Measurements from ENCODE around the gene CHRNG.

The CHRNG gene

GRCh38 chr2:232501794-232502390 lies 37.6 kb upstream of the CHRNG start:
- H3K27ac Mint-ChIP-seq = no peak overlapping the region
- no peaks in the 10 kb centered on the region for H3K9me3 Mint-ChIP-seq
- H3K36me3 Mint-ChIP-seq = no peaks in the 10 kb centered on the region
- H3K4me3 Mint-ChIP-seq = no peak overlapping the region
- peaks cover 4% of the 10 kb centered on the region for H3K4me1 Mint-ChIP-seq
- H3K27me3 Mint-ChIP-seq = peaks cover 12% of the 10 kb centered on the region

GRCh38 chr2:232502511-232502910 lies 37.0 kb upstream of the CHRNG start:
- H3K27me3 Mint-ChIP-seq = peaks cover 12% of the 10 kb centered on the region

GRCh38 chr2:232502911-232503808 lies 36.3 kb upstream of the CHRNG start:
- H3K9me3 Mint-ChIP-seq = no peaks in the 10 kb centered on the region
- H3K4me3 Mint-ChIP-seq = peak overlapping the region; percentile 47
- H3K36me3 Mint-ChIP-seq = no peaks in the 10 kb centered on the region
- no peak overlapping the region for H3K27ac Mint-ChIP-seq
- peaks cover 4% of the 10 kb centered on the region for H3K4me1 Mint-ChIP-seq
- peaks cover 12% of the 10 kb centered on the region for H3K27me3 Mint-ChIP-seq

More at GRCh38 chr2:232502511-232502910, 37.0 kb upstream of the CHRNG start:
- Mint-ChIP-seq H3K4me1 (peaks cover 4% of the 10 kb centered on the region), H3K36me3 (no peaks in the 10 kb centered on the region), H3K4me3 (peak overlapping the region; percentile 78), H3K9me3 (no peaks in the 10 kb centered on the region), H3K27ac (no peak overlapping the region)

- no peaks in the 10 kb centered on the region for H3K36me3 Mint-ChIP-seq
- peak overlapping the region; percentile 47 for H3K4me3 Mint-ChIP-seq
- peak overlapping the region; percentile 18 for H3K27ac Mint-ChIP-seq
- H3K9me3 Mint-ChIP-seq = no peaks in the 10 kb centered on the region
- peaks cover 12% of the 10 kb centered on the region for H3K27me3 Mint-ChIP-seq
- H3K4me1 Mint-ChIP-seq = peaks cover 4% of the 10 kb centered on the region
Observed at GRCh38 chr2:232503809-232504323, 35.6 kb upstream of the CHRNG start.

- peaks cover 14% of the 10 kb centered on the region for H3K27me3 Mint-ChIP-seq
- no peaks in the 10 kb centered on the region for H3K36me3 Mint-ChIP-seq
- H3K27ac Mint-ChIP-seq = peak overlapping the region; percentile 76
- peak overlapping the region; percentile 56 for H3K4me3 Mint-ChIP-seq
- no peaks in the 10 kb centered on the region for H3K9me3 Mint-ChIP-seq
- H3K4me1 Mint-ChIP-seq = peaks cover 4% of the 10 kb centered on the region
Observed at GRCh38 chr2:232504438-232504837, 35.1 kb upstream of the CHRNG start.

- no peak overlapping the region for H3K4me3 Mint-ChIP-seq
- H3K36me3 Mint-ChIP-seq = no peaks in the 10 kb centered on the region
- H3K4me1 Mint-ChIP-seq = peaks cover 4% of the 10 kb centered on the region
- H3K27me3 Mint-ChIP-seq = peaks cover 11% of the 10 kb centered on the region
- no peaks in the 10 kb centered on the region for H3K9me3 Mint-ChIP-seq
- no peak overlapping the region for H3K27ac Mint-ChIP-seq
Observed at GRCh38 chr2:232505856-232506255, 33.6 kb upstream of the CHRNG start.

- no peaks in the 10 kb centered on the region for H3K9me3 Mint-ChIP-seq
- H3K27me3 Mint-ChIP-seq = peaks cover 11% of the 10 kb centered on the region
- H3K36me3 Mint-ChIP-seq = no peaks in the 10 kb centered on the region
- peaks cover 4% of the 10 kb centered on the region for H3K4me1 Mint-ChIP-seq
- H3K27ac Mint-ChIP-seq = no peak overlapping the region
- H3K4me3 Mint-ChIP-seq = no peak overlapping the region
Observed at GRCh38 chr2:232506709-232507108, 32.8 kb upstream of the CHRNG start.

- Mint-ChIP-seq H3K9me3 (no peaks in the 10 kb centered on the region), H3K4me1 (peaks cover 4% of the 10 kb centered on the region), H3K27me3 (peaks cover 10% of the 10 kb centered on the region), H3K27ac (no peak overlapping the region), H3K4me3 (no peak overlapping the region), H3K36me3 (no peaks in the 10 kb centered on the region)
Observed at GRCh38 chr2:232508251-232508650, 31.2 kb upstream of the CHRNG start.

GRCh38 chr2:232511336-232511890 lies 28.1 kb upstream of the CHRNG start:
- Mint-ChIP-seq H3K27me3 (peaks cover 3% of the 10 kb centered on the region), H3K9me3 (no peaks in the 10 kb centered on the region), H3K4me3 (no peak overlapping the region), H3K4me1 (no peaks in the 10 kb centered on the region), H3K27ac (no peak overlapping the region), H3K36me3 (no peaks in the 10 kb centered on the region)

- H3K27me3 Mint-ChIP-seq = peaks cover 3% of the 10 kb centered on the region
- H3K36me3 Mint-ChIP-seq = no peaks in the 10 kb centered on the region
- no peaks in the 10 kb centered on the region for H3K4me1 Mint-ChIP-seq
- H3K9me3 Mint-ChIP-seq = no peaks in the 10 kb centered on the region
- H3K27ac Mint-ChIP-seq = no peak overlapping the region
- no peak overlapping the region for H3K4me3 Mint-ChIP-seq
Observed at GRCh38 chr2:232512602-232513001, 26.9 kb upstream of the CHRNG start.

- Mint-ChIP-seq H3K27ac (no peak overlapping the region), H3K27me3 (peaks cover 3% of the 10 kb centered on the region), H3K9me3 (no peaks in the 10 kb centered on the region), H3K4me3 (no peak overlapping the region), H3K4me1 (no peaks in the 10 kb centered on the region), H3K36me3 (no peaks in the 10 kb centered on the region)
Observed at GRCh38 chr2:232513353-232513752, 26.1 kb upstream of the CHRNG start.

GRCh38 chr2:232515639-232516038 lies 23.9 kb upstream of the CHRNG start:
- no peak overlapping the region for H3K4me3 Mint-ChIP-seq
- no peaks in the 10 kb centered on the region for H3K9me3 Mint-ChIP-seq
- H3K27me3 Mint-ChIP-seq = peaks cover 11% of the 10 kb centered on the region
- no peaks in the 10 kb centered on the region for H3K4me1 Mint-ChIP-seq
- no peaks in the 10 kb centered on the region for H3K36me3 Mint-ChIP-seq
- H3K27ac Mint-ChIP-seq = no peak overlapping the region

GRCh38 chr2:232516551-232516950 lies 22.9 kb upstream of the CHRNG start:
- Mint-ChIP-seq H3K4me3 (no peak overlapping the region), H3K9me3 (no peaks in the 10 kb centered on the region), H3K4me1 (peaks cover 3% of the 10 kb centered on the region), H3K27me3 (peaks cover 13% of the 10 kb centered on the region), H3K27ac (no peak overlapping the region), H3K36me3 (no peaks in the 10 kb centered on the region)

GRCh38 chr2:232518844-232519243 lies 20.6 kb upstream of the CHRNG start:
- Mint-ChIP-seq H3K27ac (no peak overlapping the region), H3K36me3 (no peaks in the 10 kb centered on the region), H3K27me3 (peaks cover 14% of the 10 kb centered on the region), H3K4me1 (peaks cover 10% of the 10 kb centered on the region), H3K4me3 (no peak overlapping the region), H3K9me3 (no peaks in the 10 kb centered on the region)

- no peak within 1 kb of the TSS for H3K27ac Mint-ChIP-seq
- H3K9me3 Mint-ChIP-seq = no peaks in the 10 kb centered on the region
- H3K4me3 Mint-ChIP-seq = no peak within 1 kb of the TSS
- H3K36me3 Mint-ChIP-seq = no peaks in the 10 kb centered on the region
- peaks cover 20% of the 10 kb centered on the region for H3K27me3 Mint-ChIP-seq
- peaks cover 13% of the 10 kb centered on the region for H3K4me1 Mint-ChIP-seq
Observed at GRCh38 chr2:232519581-232520438, 19.7 kb upstream of the CHRNG start, which contains the start of gene PRSS56. Gene PRSS56 (plus strand): TSS chr2:232520388. CDS start chr2:232520599, 211 bp downstream.

Data from activated naive CD4-positive, alpha-beta T cell treated with anti-CD3 and anti-CD28 coated beads, Interleukin-2, amount 50 U/mL, for 24 hours (primary cell).